Activated gamma-delta T cell (primary cell): ENCODE measurements around the gene CDK11B.
"Not testable (repeated sequence)": the region's sequence is repeated elsewhere in the genome, so short reads cannot be mapped to it uniquely, and the experiment has no call there.

ENCODE experiments used
- DNase-seq: peaks from one replicate; lab custom pipeline; 2025; lab: John Stamatoyannopoulos, UW

The CDK11B gene

DNA sequence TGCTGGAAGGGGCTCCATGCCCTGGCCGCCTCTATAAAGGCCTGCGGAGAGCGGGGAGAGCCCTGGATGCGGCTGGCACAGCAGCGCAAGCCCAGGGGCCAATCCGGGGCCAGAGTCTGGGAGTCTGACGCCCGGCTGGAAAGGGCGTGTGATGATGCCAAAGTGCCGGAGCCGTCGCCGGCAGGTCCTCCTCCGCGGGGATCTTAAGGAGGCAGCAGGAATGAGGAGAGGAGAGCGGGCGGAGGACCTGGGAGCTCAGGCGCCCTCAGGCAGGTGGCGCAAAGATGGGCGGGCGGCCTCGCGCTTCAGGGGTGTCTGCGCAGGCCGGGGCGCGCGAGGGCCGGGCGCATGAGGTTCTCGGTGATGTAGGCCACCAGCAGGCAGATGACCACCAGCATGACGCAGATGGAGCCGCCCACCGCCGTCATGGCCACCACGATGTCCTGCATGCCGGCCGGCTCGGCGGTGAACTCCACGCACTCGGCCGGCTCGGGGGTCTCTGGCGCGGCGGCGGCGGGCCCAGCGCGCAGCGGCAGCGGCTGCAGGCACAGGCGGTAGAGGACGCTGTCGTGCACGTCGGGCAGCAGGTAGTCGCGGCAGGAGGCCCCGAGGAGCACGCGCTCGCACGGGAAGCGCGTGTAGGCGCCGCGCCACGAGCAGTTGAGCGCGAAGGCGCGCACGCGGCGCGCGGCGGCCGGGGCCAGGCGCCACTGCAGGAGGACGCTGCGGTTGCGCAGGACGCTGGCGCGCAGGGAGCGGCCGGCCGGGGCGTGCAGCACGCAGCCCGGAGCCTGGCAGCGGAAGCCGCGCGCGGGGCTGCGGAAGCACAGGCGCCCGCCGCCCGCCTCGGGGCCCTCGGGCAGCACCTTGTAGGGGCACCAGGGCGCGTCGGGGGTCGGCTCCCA lies 59.5 kb downstream of the CDK11B start:
- no peak for DNase-seq

DNA sequence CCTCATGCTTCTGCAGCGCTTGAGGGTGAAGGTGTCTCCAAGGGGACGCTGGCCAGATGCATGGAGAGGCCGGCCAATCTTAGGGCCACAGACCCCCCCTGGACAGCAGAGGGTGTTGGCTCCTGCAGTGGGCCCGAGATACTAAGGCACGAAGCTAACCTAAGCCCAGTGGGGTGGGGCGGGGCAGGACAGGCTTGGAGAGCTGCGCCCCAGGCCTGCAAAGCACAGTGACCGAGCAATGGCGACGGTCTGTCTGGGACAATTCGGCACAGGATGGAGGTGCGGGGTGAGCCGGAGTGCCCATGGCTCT lies 60.1 kb downstream of the CDK11B start:
- no peak for DNase-seq

DNA sequence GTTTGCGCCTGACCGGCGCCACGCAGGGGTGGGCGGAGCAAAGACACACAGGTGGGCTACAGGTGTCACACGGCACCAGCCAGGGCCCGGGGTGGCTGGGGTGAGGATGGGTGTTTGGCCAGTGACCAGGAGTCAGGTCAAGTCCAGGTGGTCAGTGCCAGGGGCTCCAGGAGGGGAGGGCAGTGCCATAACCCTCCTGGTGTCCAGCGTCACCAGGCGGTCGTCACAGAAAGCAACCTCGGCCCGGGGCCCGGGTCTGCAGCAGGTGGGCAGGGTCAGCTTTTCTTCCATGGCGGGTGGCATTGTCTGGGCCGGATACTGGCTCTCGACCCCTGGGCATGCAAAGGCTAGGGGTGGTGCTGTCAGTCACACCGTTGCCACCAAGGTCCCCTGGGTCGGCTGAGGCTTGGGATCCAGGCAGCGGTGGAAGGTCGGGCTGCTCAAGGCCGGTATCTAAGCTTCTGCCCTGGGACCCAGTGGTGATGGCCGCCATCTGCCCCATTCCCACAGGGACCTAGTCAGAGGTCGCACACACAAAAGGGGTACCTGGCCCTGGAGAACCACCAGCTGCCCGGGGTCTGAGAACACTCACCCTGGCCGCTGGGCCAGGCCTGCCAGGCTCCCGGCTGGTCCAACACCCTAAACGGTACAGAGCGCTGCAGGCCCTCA lies 60.6 kb downstream of the CDK11B start:
- DNase-seq = no peak

DNA sequence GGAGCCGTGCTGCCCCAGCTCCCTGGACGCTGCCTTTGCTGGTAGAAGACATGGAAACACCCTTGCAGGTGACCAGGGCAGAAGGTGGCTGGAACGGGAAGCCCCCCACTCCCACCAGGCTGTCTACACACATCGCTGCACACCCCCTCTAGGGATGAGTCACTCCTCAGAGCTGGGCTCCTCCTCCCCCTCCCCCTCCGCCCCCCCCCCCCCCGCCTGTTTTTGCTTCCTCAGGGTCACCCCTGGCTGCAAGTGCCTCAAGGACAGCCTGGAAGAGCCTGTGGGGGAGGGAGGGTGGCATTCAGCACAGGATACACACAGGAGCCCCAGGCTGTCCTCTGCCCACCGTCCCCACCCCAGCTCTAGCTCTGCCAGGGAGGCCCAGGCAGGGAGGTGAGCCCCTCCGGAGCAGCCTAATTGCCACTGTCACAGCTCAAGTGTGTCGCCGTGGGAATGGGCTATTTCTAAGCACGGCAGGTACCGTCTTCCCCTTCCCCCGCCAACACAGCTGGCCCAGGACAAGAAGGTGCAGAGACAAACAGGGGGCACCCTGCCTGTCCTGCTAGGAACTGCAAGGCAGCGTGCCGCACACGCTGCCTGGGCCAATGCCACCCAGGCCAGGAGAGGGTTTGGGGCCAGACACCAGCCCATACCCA lies 61.4 kb downstream of the CDK11B start:
- no peak for DNase-seq

DNA sequence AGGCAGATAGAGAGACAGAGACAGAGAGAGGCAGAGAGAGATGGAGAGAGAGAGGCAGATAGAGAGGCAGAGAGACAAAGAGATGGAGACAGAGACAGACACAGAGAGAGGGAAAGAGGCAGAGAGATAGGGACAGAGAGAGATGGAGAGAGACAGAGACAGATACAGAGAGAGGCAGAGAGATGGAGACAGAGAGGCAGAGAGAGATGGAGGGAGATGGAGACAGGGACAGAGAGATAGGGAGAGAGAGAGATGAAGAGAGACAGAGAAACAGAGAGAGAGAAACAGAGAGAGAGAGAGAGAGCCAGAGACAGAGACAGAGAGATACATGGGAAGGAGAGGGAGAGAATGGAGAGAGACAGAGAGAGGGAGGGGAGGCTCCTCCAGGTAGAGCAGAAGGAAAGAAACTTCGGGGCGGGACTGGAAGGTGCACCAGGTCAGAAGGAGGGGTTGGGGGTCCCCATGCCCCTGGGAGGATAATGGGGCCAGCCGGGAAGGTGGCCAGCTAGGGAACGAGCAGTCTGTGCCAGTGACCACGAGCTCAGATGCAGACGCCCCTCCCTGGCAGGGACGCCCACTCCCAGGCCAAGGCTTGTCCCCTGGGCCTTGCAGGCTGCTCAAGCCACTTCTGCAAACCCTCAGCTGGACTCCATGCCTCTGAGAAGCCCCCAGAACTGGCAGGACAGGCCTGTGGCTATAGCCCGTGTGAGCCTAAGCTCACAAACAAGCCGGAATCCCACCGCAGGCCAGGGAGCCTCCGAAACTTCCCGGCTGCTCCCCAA lies 62.1 kb downstream of the CDK11B start:
- no peak for DNase-seq

DNA sequence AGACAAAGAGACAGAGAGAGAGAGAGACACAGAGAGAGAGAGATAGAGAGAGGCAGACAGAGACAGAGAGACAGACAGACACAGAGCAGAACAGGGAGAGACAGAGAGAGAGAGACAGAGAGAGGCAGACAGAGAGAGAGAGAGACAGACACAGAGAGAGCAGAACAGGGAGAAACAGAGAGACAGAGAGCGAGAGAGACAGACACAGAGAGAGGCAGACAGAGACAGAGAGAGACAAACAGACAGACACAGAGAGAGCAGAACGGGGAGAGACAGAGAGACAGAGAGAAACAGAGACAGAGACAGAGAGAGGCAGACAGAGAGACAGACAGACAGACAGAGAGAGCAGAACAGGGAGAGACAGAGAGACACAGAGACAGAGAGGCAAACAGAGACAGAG lies 63.5 kb downstream of the CDK11B start:
- DNase-seq = not testable (repeated sequence)

DNA sequence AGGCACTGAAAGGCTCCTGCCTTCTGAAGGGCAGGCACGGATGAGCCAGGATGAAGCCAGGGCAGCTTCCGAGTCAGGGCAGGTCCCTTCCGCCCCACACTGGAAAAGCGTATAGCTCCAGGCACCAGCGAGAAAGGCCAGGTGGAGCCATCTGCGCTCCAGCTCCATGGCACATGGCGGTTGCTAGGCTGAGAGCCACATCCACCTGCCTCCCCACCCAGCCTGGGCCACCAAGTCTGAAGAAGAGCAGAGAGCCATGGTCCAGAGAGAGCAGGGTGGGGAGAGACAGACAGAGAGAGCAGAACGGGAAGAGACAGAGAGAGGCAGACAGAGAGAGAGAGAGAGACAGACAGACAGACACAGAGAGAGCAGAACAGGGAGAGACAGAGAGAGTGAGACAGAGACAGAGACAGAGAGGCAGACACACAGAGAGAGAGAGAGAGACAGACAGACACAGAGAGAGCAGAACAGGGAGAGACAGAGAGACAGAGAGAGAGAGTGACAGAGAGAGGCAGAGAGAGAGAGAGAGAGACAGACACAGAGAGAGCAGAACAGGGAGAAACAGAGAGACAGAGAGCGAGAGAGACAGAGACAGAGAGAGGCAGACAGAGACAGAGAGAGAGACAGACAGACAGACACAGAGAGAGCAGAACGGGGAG lies 64.1 kb downstream of the CDK11B start:
- no peak for DNase-seq

DNA sequence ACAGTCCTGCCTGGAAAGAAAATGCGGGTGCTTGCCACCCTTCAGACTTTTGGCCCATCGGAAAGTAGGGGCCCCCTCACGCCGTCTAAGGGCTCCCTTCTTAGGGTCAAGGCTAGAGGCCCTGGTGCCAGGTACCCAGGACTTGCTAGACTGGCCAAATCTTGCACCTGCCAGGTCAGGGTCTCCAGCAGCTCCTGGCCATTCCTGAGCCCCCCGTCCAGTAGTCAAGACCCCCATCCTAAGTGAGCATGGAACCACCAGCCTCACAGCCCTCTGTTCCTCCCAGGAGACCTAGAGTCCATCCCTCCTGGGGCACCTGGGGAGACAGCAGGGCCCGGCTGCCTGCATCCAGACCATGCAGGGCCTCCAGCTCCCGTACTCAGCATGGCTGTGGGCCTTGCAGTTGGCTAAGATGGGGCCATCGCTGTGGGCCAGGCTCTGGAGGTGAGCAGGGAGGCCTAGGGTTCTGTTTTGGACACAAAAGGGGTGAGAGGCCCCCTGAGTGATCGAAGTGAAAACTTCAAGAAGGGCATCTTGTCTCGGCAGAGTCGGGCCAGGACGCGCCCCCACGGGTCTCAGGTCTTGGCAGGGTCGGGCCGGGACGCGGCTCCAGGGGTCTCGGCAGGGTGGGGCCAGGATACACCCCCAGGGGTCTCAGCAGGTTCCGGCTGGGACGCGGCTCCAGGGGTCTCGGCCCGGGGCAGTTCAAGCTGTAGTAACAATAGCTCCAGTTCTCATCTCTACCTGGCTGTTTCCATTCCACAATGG lies 64.8 kb downstream of the CDK11B start:
- no peak for DNase-seq

DNA sequence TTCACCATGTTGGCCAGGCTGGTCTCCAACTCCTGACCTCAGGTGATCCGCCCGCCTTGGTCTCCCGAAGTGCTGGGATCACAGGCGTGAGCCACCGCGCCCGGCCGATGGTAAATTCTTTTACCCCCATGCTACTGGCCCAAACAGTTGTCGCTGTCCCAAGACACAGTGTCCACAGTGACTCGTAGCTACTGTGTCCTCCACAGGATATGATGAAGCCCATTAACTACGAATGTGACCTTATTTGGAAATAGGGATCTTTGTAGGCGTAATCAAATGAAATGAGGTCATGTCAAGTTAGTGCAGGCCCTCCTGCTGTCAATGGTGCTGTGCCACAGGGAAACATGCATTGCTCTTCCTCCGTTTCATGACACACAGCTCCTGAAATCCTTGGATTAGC lies 67.4 kb downstream of the CDK11B start:
- DNase-seq = no peak
